Peyer's patch (tissue), 4 donors: ENCODE data around the gene ARID1B. TPM values are rescaled to one million over a fixed set of nuclear protein-coding genes. Genes with fewer than 3 reads are reported as not detected.

ENCODE experiments used
- DNase-seq, 3 donors: peaks; one replicate each; pipeline ENCODE4 v3.0.0-alpha.2; 2017 to 2019
- H3K27ac ChIP-seq, 4 donors: fragments of 200-600 bp; sonication (generic); one replicate each; pipeline ENCODE4 v1.5.1; 2016 to 2019
- H3K27me3 ChIP-seq, 2 donors: fragments of 200-600 bp; sonication (generic); one replicate each; pipeline ENCODE4 v1.5.1; 2019
- H3K36me3 ChIP-seq, 3 donors: fragments of 200-600 bp; sonication (generic); one replicate each; pipeline ENCODE4 v1.5.1; 2016 to 2019
- H3K4me1 ChIP-seq, 4 donors: fragments of 200-600 bp; sonication (generic); one replicate each; pipeline ENCODE4 v1.5.1; 2016 to 2019
- H3K4me3 ChIP-seq, 4 donors: fragments of 200-600 bp; sonication (generic); 1 replicate in 3 of 4; 2 replicates in 1 of 4; pipeline ENCODE4 v1.5.1; 2016 to 2019; ENCODE audit warnings: mild to moderate bottlenecking in 1 of 4
- H3K9me3 ChIP-seq, 4 donors: fragments of 200-600 bp; sonication (generic); one replicate each; pipeline ENCODE4 v1.5.1; 2016 to 2019; ENCODE audit warnings: mild to moderate bottlenecking in 1 of 4
- POLR2A ChIP-seq, 2 donors: fragments of 450-650 bp; IDR thresholded peaks; one replicate each; pipeline ENCODE4 v1.5.1; 2017; ENCODE audit warnings: antibody characterized with exemption in 2 of 2, mild to moderate bottlenecking in 2 of 2, moderate library complexity in 2 of 2
- total RNA-seq, 4 donors: library from RNA; depleted of rRNA; stranded (reverse); fragments of >200 nt; gene quantifications; one replicate each; pipeline ENCODE4 v1.1.0, GENCODE V29; 2016
- TF ChIP-seq, protein P1 (sequence below), 6 experiments: fragments of 450-650 bp in 4 of 6; fragments of 200-600 bp in 2 of 6; sonication (generic) in 1 of 6; IDR thresholded peaks; one replicate each; pipeline ENCODE4 v1.5.1; 2017 to 2019; ENCODE audit warnings: antibody characterized with exemption in 6 of 6, mild to moderate bottlenecking in 3 of 6, moderate library complexity in 1 of 6

ARID1B gene
- total RNA-seq, 4 donors from 2014 or later = 117 to 174 (median 149) TPM

DNA sequence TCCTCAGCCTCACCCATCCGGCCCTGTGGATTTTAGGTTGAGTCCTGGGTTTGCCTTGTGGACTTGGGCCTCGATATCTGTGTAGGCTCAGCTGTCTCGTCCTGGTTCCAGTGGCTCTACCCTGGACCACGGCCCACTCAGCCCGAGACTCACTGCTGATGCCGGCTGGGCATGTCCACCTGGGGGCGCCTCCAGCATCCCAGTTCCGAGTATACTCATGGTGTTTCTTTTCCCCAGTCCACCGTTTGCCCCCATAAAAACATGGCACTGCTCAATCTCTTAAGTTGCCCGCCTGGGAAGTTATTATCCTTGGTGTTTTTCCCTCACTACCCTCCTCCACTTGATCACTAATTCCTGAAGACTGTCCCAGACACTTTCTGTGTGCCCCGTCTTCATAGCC is 99.1 kb downstream of the ARID1B start:
- H3K27ac ChIP-seq = no peak overlapping the region
- H3K4me1 ChIP-seq = peaks cover 0 to 7% (median 0%) of the 10 kb centered on the region in 4 donors
- TF ChIP-seq, protein P1, sequence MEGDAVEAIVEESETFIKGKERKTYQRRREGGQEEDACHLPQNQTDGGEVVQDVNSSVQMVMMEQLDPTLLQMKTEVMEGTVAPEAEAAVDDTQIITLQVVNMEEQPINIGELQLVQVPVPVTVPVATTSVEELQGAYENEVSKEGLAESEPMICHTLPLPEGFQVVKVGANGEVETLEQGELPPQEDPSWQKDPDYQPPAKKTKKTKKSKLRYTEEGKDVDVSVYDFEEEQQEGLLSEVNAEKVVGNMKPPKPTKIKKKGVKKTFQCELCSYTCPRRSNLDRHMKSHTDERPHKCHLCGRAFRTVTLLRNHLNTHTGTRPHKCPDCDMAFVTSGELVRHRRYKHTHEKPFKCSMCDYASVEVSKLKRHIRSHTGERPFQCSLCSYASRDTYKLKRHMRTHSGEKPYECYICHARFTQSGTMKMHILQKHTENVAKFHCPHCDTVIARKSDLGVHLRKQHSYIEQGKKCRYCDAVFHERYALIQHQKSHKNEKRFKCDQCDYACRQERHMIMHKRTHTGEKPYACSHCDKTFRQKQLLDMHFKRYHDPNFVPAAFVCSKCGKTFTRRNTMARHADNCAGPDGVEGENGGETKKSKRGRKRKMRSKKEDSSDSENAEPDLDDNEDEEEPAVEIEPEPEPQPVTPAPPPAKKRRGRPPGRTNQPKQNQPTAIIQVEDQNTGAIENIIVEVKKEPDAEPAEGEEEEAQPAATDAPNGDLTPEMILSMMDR (IDR thresholded peaks at IDR 0.05) = no peak
- TF ChIP-seq POLR2A (IDR thresholded peaks at IDR 0.05) = no peak
- no peaks in the 10 kb centered on the region for H3K9me3 ChIP-seq
- no peak overlapping the region for H3K4me3 ChIP-seq
- H3K36me3 ChIP-seq = no peaks in the 10 kb centered on the region
- H3K27me3 ChIP-seq = no peaks in the 10 kb centered on the region
- no peak for DNase-seq

- H3K36me3 ChIP-seq = no peaks in the 10 kb centered on the region
- H3K4me1 ChIP-seq = peaks cover 0 to 17% (median 0%) of the 10 kb centered on the region in 4 donors
- H3K27me3 ChIP-seq = no peaks in the 10 kb centered on the region
- DNase-seq = no peak
- H3K9me3 ChIP-seq = no peaks in the 10 kb centered on the region
- H3K4me3 ChIP-seq = no peak overlapping the region
- no peak overlapping the region for H3K27ac ChIP-seq
- TF ChIP-seq, protein P1 (IDR thresholded peaks at IDR 0.05) = no peak
- TF ChIP-seq POLR2A (IDR thresholded peaks at IDR 0.05) = no peak
These were observed 100.1 kb downstream of the ARID1B start for GRCh38 chr6:156877126-156877863.

DNA sequence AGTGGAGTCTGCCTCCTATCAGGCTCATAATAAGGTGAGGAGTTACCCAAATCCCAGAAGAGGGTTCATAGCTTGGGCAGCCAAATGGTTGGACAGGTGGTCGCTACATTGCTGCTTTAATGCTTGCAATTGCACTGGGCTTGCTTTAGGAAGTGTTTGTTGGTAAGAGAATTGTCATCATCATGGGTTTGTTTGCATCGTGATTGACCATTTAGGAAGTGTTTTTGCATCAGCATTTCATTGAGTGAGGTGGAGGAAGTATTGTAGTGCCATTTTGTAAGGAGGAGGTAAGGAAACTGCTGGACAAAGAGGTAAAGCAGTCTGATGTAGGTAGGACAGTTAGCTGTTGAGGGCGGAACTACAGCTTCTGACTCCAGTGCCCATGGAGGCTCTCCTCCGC is 101.5 kb downstream of the ARID1B start:
- H3K4me3 ChIP-seq = no peak overlapping the region
- peaks cover 0 to 31% (median 0%) of the 10 kb centered on the region in 4 donors for H3K4me1 ChIP-seq

DNA sequence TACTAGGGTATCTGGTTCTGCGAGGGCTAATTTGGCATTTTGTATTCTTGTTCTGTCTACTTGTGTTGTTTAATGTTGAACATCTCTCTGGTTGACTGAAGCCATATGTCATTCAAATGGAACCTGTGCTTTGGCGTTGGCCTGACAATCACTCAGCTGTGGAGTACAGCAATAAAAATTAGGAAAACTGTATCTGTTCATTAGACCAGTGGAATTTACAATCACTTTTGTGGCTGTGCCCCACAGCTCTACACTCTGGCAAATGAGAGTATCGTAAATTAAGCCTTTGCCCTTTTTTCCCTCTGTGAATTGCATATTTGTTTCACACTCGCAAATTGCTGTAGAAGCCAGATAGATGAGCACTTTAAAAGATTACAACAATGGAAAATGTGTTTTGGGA is 102.0 kb downstream of the ARID1B start:
- Histone ChIP-seq H3K9me3 (no peaks in the 10 kb centered on the region), H3K27me3 (no peaks in the 10 kb centered on the region), H3K27ac (no peak overlapping the region), H3K4me3 (no peak overlapping the region), H3K36me3 (no peaks in the 10 kb centered on the region), H3K4me1 (peaks cover 0 to 32% (median 0%) of the 10 kb centered on the region in 4 donors)
- TF ChIP-seq POLR2A (IDR thresholded peaks at IDR 0.05) = no peak
- TF ChIP-seq, protein P1 (IDR thresholded peaks at IDR 0.05) = no peak
- DNase-seq = no peak

More for the DNA sequence above, 101.5 kb downstream of the ARID1B start:
- Histone ChIP-seq H3K36me3 (no peaks in the 10 kb centered on the region), H3K27ac (no peak overlapping the region), H3K9me3 (no peaks in the 10 kb centered on the region), H3K27me3 (no peaks in the 10 kb centered on the region)
- no peak for DNase-seq
- no peak for TF ChIP-seq POLR2A (IDR thresholded peaks at IDR 0.05)
- TF ChIP-seq, protein P1 (IDR thresholded peaks at IDR 0.05) = no peak

GRCh38 chr6:156879591-156879990 is 102.4 kb downstream of the ARID1B start:
- Histone ChIP-seq H3K4me1 (peaks cover 0 to 32% (median 0%) of the 10 kb centered on the region in 4 donors), H3K9me3 (no peaks in the 10 kb centered on the region), H3K27ac (no peak overlapping the region), H3K36me3 (no peaks in the 10 kb centered on the region), H3K4me3 (no peak overlapping the region), H3K27me3 (no peaks in the 10 kb centered on the region)
- no peak for DNase-seq
- TF ChIP-seq, protein P1 (IDR thresholded peaks at IDR 0.05) = no peak
- TF ChIP-seq POLR2A (IDR thresholded peaks at IDR 0.05) = no peak
